Tibial nerve (tissue), 4 donors: Measurements from ENCODE around the gene ITK. TPM values are rescaled to one million over a fixed set of nuclear protein-coding genes. Genes with fewer than 3 reads are reported as not detected.

Experiments
- DNase-seq, 2 donors: peaks; one replicate each; pipeline ENCODE4 v3.0.0-alpha.2; 2019; ENCODE audit warnings: low spot score in 2 of 2
- H3K27ac ChIP-seq, 4 donors: fragments of 200-600 bp; sonication (generic) in 3 of 4; one replicate each; pipeline ENCODE4 v1.5.1; 2017 to 2019; ENCODE audit warnings: mild to moderate bottlenecking in 1 of 4
- H3K27me3 ChIP-seq, 2 donors: fragments of 200-600 bp; sonication (generic) in 1 of 2; one replicate each; pipeline versions ENCODE4 v1.5.1 to v1.6.0; 2017 to 2019
- H3K36me3 ChIP-seq, 3 donors: fragments of 200-600 bp; sonication (generic); one replicate each; pipeline ENCODE4 v1.5.1; 2018 to 2019
- H3K4me1 ChIP-seq, 4 donors: fragments of 200-600 bp; sonication (generic) in 3 of 4; one replicate each; pipeline ENCODE4 v1.5.1; 2017 to 2019
- H3K4me3 ChIP-seq, 4 donors: fragments of 200-600 bp; sonication (generic) in 3 of 4; one replicate each; pipeline ENCODE4 v1.5.1; 2017 to 2019; ENCODE audit warnings: mild to moderate bottlenecking in 1 of 4, moderate library complexity in 1 of 4
- H3K9me3 ChIP-seq, 4 donors: fragments of 200-600 bp; sonication (generic) in 3 of 4; one replicate each; pipeline ENCODE4 v1.5.1; 2017 to 2019
- CTCF ChIP-seq, 5 experiments: fragments of 200-600 bp in 3 of 5; fragments of 450-650 bp in 2 of 5; sonication (generic) in 3 of 5; IDR thresholded peaks; one replicate each; pipeline ENCODE4 v1.5.1; 2016 to 2019; ENCODE audit warnings: antibody characterized with exemption in 5 of 5, mild to moderate bottlenecking in 3 of 5, moderate library complexity in 2 of 5
- EP300 ChIP-seq, 2 donors: sonication (generic); formaldehyde crosslinking; IDR thresholded peaks; one replicate each; pipeline ENCODE4 v1.6.1; 2017; ENCODE audit warnings: antibody characterized with exemption in 2 of 2, mild to moderate bottlenecking in 1 of 2
- POLR2A ChIP-seq, 2 donors: fragments of 450-650 bp; IDR thresholded peaks; one replicate each; pipeline ENCODE4 v1.6.1; 2017; ENCODE audit warnings: antibody characterized with exemption in 2 of 2, mild to moderate bottlenecking in 2 of 2, moderate library complexity in 2 of 2
- WGBS, 2 donors: methylation state at CpG; one replicate each; pipeline ENCODE4 v1.1.5; 2018; 5-methylcytosine and 5-hydroxymethylcytosine counted together
- total RNA-seq, 4 donors: library from RNA; depleted of rRNA; stranded (reverse); fragments of >200 nt; gene quantifications; one replicate each; pipeline ENCODE4 v1.1.0, GENCODE V29; 2016

The ITK gene
- total RNA-seq, 4 donors from 2014 or later = 0.44 to 3.3 (median 1.2) TPM

- Histone ChIP-seq H3K4me3 (no peak overlapping the region), H3K9me3 (no peaks in the 10 kb centered on the region), H3K4me1 (peaks cover 0 to 5% (median 0%) of the 10 kb centered on the region in 4 donors), H3K36me3 (no peaks in the 10 kb centered on the region), H3K27ac (no peak overlapping the region), H3K27me3 (no peaks in the 10 kb centered on the region)
- 87 to 90% methylated on average over 5 of the region's 5 CpGs for WGBS, 2 donors
- TF ChIP-seq EP300 (IDR thresholded peaks at IDR 0.05) = no peak
- no peak for TF ChIP-seq POLR2A (IDR thresholded peaks at IDR 0.05)
- no peak for TF ChIP-seq CTCF (IDR thresholded peaks at IDR 0.05)
- DNase-seq = no peak
Measured at GRCh38 chr5:157215514-157216167, 35.0 kb downstream of the ITK start.

- Histone ChIP-seq H3K27me3 (no peaks in the 10 kb centered on the region), H3K9me3 (no peaks in the 10 kb centered on the region), H3K27ac (no peak overlapping the region), H3K4me1 (no peaks in the 10 kb centered on the region), H3K4me3 (no peak overlapping the region), H3K36me3 (no peaks in the 10 kb centered on the region)
- TF ChIP-seq EP300 (IDR thresholded peaks at IDR 0.05) (no peak), CTCF (IDR thresholded peaks at IDR 0.05) (no peak), POLR2A (IDR thresholded peaks at IDR 0.05) (no peak)
- no peak for DNase-seq
- WGBS, 2 donors = 85 to 92% methylated on average over 6 of the region's 6 CpGs
Measured at GRCh38 chr5:157216391-157217142, 35.9 kb downstream of the ITK start.

GRCh38 chr5:157217289-157218024 lies 36.8 kb downstream of the ITK start:
- no peaks in the 10 kb centered on the region for H3K4me1 ChIP-seq
- H3K27ac ChIP-seq = no peak overlapping the region
- H3K36me3 ChIP-seq = no peaks in the 10 kb centered on the region
- TF ChIP-seq CTCF (IDR thresholded peaks at IDR 0.05) = no peak
- no peak for TF ChIP-seq EP300 (IDR thresholded peaks at IDR 0.05)
- no peak for TF ChIP-seq POLR2A (IDR thresholded peaks at IDR 0.05)
- no peaks in the 10 kb centered on the region for H3K27me3 ChIP-seq
- 78 to 80% methylated on average over 5 of the region's 5 CpGs for WGBS, 2 donors
- no peaks in the 10 kb centered on the region for H3K9me3 ChIP-seq
- H3K4me3 ChIP-seq = no peak overlapping the region
- no peak for DNase-seq

- no peak overlapping the region for H3K4me3 ChIP-seq
Measured at GRCh38 chr5:157219491-157220271, 39.0 kb downstream of the ITK start.

More at GRCh38 chr5:157219491-157220271, 39.0 kb downstream of the ITK start:
- H3K27me3 ChIP-seq = no peaks in the 10 kb centered on the region
- 70 to 73% methylated on average over 9 of the region's 9 CpGs for WGBS, 2 donors
- TF ChIP-seq POLR2A (IDR thresholded peaks at IDR 0.05) (no peak), CTCF (IDR thresholded peaks at IDR 0.05) (no peak), EP300 (IDR thresholded peaks at IDR 0.05) (no peak)
- H3K4me1 ChIP-seq = no peaks in the 10 kb centered on the region
- H3K9me3 ChIP-seq = no peaks in the 10 kb centered on the region
- H3K36me3 ChIP-seq = no peaks in the 10 kb centered on the region
- no peak overlapping the region for H3K27ac ChIP-seq
- DNase-seq = no peak
